Adrenal gland (tissue), 5 donors: ENCODE results near the gene TFPI2.

Experiments used
- CTCF ChIP-seq, 6 experiments: fragments of 450-650 bp in 4 of 6; fragments of 200-600 bp in 2 of 6; sonication (generic) in 1 of 6; IDR thresholded peaks; 1 replicate in 5 of 6; 2 replicates in 1 of 6; pipeline versions ENCODE4 v1.5.1 to v1.8.0; 2016 to 2021; ENCODE audit warnings: antibody characterized with exemption in 6 of 6, mild to moderate bottlenecking in 2 of 6, moderate library complexity in 1 of 6
- POLR2A ChIP-seq, 2 donors: fragments of 450-650 bp; IDR thresholded peaks; one replicate each; pipeline ENCODE4 v1.6.1; 2017; ENCODE audit warnings: antibody characterized with exemption in 2 of 2, mild to moderate bottlenecking in 2 of 2, moderate library complexity in 1 of 2
- donor health status: DM: no; HTN: no; CAD: no.

DNA sequence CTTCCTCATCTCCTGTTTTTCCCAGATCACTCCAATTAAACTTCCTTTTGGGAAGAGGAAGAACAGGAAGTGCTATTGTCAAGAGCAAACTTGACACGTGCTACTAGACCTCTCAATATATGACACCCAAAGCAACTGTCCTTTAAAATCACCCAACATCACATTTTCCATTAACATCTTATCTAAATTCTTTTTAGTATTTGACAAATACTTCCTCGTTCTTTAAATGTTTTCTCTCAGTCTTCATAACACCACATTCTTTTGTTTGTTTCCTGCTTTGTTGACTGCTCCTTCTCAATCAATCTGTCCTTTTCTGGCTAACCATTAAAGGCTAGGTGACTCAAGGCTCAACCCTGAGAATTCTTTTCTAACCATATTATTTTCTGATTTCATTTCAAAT, 7.1 kb upstream of the TFPI2 start:
- TF ChIP-seq CTCF (IDR thresholded peaks at IDR 0.05) (no peak), POLR2A (IDR thresholded peaks at IDR 0.05) (no peak)
